ENCODE data around the gene RDX. TPM values are rescaled to one million over a fixed set of nuclear protein-coding genes. Genes with fewer than 3 reads are reported as not detected.

RDX gene
- total and polyA plus RNA-seq, 2 of the 8 experiments (the other 6 are each of a cell fraction or from before 2014, with no cell fraction given), result 27.4 to 100 TPM

GRCh38 chr11:110198031-110198729 is 98.2 kb downstream of the RDX start (continued):
- TF ChIP-seq EGR1 (IDR thresholded peaks at IDR 0.05; ENCODE audit: borderline replicate concordance, low read depth, low read length) (no peak), BRCA1 (IDR thresholded peaks at IDR 0.05; ENCODE audit: low read depth, low read length) (no peak)

Measured in H1 (cell line).